Tibial artery (tissue), 4 donors: ENCODE measurements around the gene SHISA7.

ENCODE experiments used
- DNase-seq, 2 donors: peaks; one replicate each; pipeline ENCODE4 v3.0.0-alpha.2; 2019
- H3K27ac ChIP-seq, 2 donors: fragments of 200-600 bp; sonication (generic) in 1 of 2; 1 replicate in 1 of 2; 2 replicates in 1 of 2; pipeline ENCODE4 v1.5.1; 2018 to 2019; ENCODE audit warnings: mild to moderate bottlenecking in 1 of 2
- H3K27me3 ChIP-seq, 2 donors: fragments of 200-600 bp; sonication (generic) in 1 of 2; one replicate each; pipeline versions ENCODE4 v1.5.1 to v1.6.0; 2016 to 2019
- H3K36me3 ChIP-seq, 3 donors: fragments of 200-600 bp; sonication (generic) in 2 of 3; one replicate each; pipeline ENCODE4 v1.5.1; 2016 to 2019; ENCODE audit warnings: mild to moderate bottlenecking in 2 of 3
- H3K4me1 ChIP-seq, 4 donors: fragments of 200-600 bp; sonication (generic) in 2 of 4; 1 replicate in 3 of 4; 2 replicates in 1 of 4; pipeline ENCODE4 v1.5.1; 2016 to 2019
- H3K4me3 ChIP-seq, 2 donors: fragments of 200-600 bp; sonication (generic) in 1 of 2; 1 replicate in 1 of 2; 2 replicates in 1 of 2; pipeline ENCODE4 v1.5.1; 2018 to 2019; ENCODE audit warnings: mild to moderate bottlenecking in 2 of 2
- H3K9me3 ChIP-seq, 3 donors: fragments of 200-600 bp; sonication (generic) in 1 of 3; one replicate each; pipeline ENCODE4 v1.5.1; 2016 to 2019
- intact Hi-C: fragments of 100-400 bp; cut with DNase I; formaldehyde crosslinking; loops from one replicate; pipeline ENCODE4 v1.15.0; 2023; ENCODE audit warnings: low total_unique reads
- TF ChIP-seq, protein P1 (sequence below), 2 experiments: fragments of 200-600 bp in 1 of 2; fragments of 450-650 bp in 1 of 2; IDR thresholded peaks; one replicate each; pipeline ENCODE4 v1.5.1; 2017 to 2019; ENCODE audit warnings: antibody characterized with exemption in 2 of 2, mild to moderate bottlenecking in 1 of 2, moderate library complexity in 1 of 2

SHISA7 gene

DNA sequence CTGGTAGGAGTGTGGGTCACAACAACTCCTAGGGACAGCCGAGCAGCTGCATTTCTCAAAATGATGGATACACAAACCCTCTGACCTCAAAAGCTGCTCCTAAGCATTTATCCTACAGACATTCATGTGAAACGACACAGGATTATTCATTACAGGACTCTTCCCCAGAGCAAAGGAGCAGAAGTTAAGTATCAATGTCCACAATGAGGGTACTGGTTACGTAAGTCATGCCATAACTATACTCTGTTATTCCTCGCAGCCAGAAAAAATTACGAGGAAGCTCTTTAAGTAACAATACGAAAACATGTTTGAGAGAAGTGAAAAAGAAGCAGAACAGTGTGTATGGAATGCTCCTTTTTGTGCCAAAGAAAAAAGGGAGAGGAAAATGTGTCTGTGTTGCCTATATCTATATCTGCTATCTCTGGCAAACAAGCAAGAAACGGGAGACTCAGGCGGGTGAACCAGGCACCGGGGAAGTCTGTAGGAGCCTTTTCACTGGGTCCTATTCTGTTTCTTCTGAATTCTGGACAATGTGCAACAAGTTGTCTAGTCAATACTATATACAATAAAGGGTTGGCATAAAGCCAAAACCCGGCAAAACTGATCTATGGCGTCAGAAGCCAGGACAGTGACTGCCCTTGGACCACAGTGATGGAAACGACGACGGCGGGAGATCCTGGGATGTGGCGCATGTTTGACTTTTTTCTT lies 17.0 kb upstream of the SHISA7 start:
- DNase-seq: no peak
- Histone ChIP-seq H3K9me3 (no peaks in the 10 kb centered on the region), H3K27ac (peak overlapping the region; percentile 83 to 91), H3K27me3 (no peaks in the 10 kb centered on the region), H3K36me3 (peaks cover 0 to 15% (median 11%) of the 10 kb centered on the region in 3 donors), H3K4me1 (peaks cover 0 to 20% (median 15%) of the 10 kb centered on the region in 4 donors), H3K4me3 (peak overlapping the region; percentile 86 to 97)
- TF ChIP-seq, protein P1, sequence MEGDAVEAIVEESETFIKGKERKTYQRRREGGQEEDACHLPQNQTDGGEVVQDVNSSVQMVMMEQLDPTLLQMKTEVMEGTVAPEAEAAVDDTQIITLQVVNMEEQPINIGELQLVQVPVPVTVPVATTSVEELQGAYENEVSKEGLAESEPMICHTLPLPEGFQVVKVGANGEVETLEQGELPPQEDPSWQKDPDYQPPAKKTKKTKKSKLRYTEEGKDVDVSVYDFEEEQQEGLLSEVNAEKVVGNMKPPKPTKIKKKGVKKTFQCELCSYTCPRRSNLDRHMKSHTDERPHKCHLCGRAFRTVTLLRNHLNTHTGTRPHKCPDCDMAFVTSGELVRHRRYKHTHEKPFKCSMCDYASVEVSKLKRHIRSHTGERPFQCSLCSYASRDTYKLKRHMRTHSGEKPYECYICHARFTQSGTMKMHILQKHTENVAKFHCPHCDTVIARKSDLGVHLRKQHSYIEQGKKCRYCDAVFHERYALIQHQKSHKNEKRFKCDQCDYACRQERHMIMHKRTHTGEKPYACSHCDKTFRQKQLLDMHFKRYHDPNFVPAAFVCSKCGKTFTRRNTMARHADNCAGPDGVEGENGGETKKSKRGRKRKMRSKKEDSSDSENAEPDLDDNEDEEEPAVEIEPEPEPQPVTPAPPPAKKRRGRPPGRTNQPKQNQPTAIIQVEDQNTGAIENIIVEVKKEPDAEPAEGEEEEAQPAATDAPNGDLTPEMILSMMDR (IDR thresholded peaks at IDR 0.05): no peak
- intact Hi-C loops: no loop called here

DNA sequence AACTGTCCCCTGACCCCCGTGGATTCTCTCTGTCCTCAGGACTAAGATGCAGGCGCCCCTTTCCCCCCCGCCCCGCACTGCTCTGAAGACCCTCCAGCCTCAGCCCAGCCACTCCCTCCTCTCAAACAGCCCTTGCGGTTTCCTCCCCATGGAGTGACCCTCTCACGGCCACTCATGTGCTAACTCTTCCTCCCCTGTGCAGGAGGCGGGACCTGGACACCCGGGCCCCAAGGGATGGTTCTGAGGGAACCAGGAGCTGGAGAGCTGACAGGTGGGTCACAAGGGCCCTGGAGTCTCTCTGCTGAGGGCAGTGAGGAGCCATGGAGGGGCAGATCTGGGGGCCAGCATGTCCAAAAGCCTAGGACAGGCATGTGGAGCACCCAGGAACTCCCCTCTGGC lies 16.4 kb upstream of the SHISA7 start:
- Histone ChIP-seq H3K9me3 (no peaks in the 10 kb centered on the region), H3K27ac (peak overlapping the region; percentile 83 to 91), H3K27me3 (no peaks in the 10 kb centered on the region), H3K4me1 (peaks cover 0 to 20% (median 15%) of the 10 kb centered on the region in 4 donors), H3K4me3 (no peak overlapping the region), H3K36me3 (peaks cover 0 to 21% (median 16%) of the 10 kb centered on the region in 3 donors)
- no peak for DNase-seq
- intact Hi-C loops: no loop called here
- TF ChIP-seq, protein P1 (IDR thresholded peaks at IDR 0.05): no peak

DNA sequence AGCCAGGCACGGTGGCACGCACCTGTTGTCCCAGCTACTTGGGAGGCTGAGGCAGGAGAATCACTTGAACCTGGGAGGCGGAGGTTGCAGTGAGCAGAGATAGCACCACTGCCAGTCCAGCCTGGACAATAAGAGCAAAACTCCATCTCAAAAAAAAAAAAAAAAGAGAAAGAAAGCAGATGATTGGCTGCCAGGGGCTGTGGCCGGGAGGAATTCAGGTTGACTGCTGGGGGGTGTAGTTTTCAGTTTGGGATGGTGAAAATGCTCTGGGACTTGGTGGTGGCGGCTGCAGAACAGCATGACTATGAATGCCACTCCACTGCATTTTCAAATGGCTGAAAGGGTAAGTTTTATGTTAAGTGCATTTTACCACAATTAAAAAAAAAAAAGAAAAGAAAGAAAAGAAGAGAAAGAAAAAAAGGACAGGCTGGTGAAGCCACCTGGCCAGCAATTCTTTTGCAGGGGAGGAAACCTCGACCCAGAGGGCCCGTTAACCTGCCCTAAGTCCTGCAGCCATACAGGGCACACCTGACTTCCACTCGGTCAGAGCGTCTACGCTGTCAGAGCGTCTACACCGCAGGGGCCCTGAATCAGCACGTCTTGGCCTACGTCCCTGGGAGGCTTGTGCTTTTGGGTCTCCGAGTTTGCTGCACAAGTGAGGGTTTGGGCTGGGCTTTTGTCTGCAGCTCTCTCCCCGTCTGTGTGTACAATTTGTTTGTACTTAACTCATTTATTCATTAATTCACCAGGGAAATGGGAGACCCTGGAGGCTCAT lies 14.8 kb upstream of the SHISA7 start:
- Histone ChIP-seq H3K36me3 (peaks cover 0 to 25% (median 16%) of the 10 kb centered on the region in 3 donors), H3K27me3 (peaks cover 0 to 5% of the 10 kb centered on the region in 2 donors), H3K4me3 (no peak overlapping the region), H3K4me1 (peaks cover 0 to 23% (median 16%) of the 10 kb centered on the region in 4 donors), H3K27ac (no peak overlapping the region), H3K9me3 (no peaks in the 10 kb centered on the region)
- TF ChIP-seq, protein P1 (IDR thresholded peaks at IDR 0.05): no peak
- intact Hi-C loops: no loop called here
- DNase-seq: no peak

DNA sequence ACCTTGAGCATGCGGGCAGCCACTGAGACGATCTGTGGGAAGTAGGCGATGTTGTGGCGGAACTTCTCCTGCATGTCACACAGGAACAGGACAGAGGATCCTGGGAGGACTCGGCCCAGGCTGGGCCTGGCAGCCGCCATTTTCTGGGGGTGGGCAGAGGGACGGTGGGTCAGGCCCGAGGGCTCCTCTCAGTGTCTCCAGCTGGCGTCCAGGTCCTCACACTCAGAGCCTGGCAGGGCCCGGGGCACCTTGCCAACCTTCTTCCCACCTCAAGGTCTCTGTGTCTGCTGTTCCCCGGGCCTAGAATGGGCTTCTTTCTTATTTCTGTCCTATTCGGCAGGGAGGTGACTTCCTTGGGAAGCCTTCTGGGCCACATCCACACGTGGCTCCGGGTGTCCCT lies 13.2 kb upstream of the SHISA7 start:
- Histone ChIP-seq H3K36me3 (peaks cover 0 to 25% (median 16%) of the 10 kb centered on the region in 3 donors), H3K4me1 (peaks cover 0 to 33% (median 29%) of the 10 kb centered on the region in 4 donors), H3K27ac (no peak overlapping the region), H3K9me3 (no peaks in the 10 kb centered on the region), H3K27me3 (peaks cover 4 to 20% of the 10 kb centered on the region in 2 donors), H3K4me3 (no peak overlapping the region)
- intact Hi-C loops: no loop called here
- TF ChIP-seq, protein P1 (IDR thresholded peaks at IDR 0.05): no peak
- no peak for DNase-seq

DNA sequence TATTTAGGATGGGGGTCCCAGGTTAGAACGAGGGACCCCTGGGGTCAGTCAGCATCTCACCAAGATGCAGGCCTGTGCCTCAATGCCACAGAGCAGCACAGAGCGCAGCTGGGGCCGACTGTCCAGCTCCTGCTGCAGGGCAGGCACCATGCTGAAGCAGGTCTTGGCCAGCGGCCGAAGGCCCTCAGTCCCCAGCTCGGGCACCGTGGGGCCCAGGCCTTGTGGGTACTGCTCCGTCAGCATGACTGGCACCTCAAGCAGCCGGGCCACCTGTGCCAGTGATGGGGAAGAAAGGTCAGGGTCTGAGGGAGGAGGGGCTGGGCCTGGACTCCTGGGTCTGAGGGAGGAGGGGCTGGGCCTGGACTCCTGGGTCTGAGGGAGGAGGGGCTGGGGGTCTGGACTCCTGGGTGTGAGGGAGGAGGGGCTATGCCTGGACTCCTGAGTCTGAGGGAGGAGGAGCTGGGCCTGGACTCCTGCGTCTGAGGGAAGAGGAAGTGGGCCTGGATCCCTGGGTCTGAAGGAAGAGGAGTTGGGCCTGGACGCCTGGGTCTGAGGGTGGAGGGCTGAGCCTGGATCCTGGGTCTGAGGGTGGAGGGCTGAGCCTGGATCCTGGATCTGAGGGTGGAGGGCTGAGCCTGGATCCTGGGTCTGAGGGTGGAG lies 12.6 kb upstream of the SHISA7 start:
- H3K27ac ChIP-seq: no peak overlapping the region
- no peak overlapping the region for H3K4me3 ChIP-seq
- H3K27me3 ChIP-seq: peaks cover 8 to 27% of the 10 kb centered on the region in 2 donors
- no peaks in the 10 kb centered on the region for H3K9me3 ChIP-seq
- peaks cover 0 to 34% (median 26%) of the 10 kb centered on the region in 4 donors for H3K4me1 ChIP-seq
- peaks cover 0 to 25% (median 16%) of the 10 kb centered on the region in 3 donors for H3K36me3 ChIP-seq
- TF ChIP-seq, protein P1 (IDR thresholded peaks at IDR 0.05): no peak
- no peak for DNase-seq
- intact Hi-C loops: no loop called here
